Muscle layer of duodenum (tissue), 2 donors: ENCODE measurements around the gene PRKCZ.
A peak's percentile ranks its signal among the peaks of the same experiment; 100 is the strongest.

ENCODE experiments used
- H3K27ac ChIP-seq: one replicate; pipeline ENCODE4 v1.7.0; 2013; ENCODE audit warnings: mild to moderate bottlenecking, low read length
- H3K27me3 ChIP-seq: one replicate; pipeline ENCODE4 v1.7.0; 2013; ENCODE audit warnings: low read depth, mild to moderate bottlenecking, control low read depth, low read length
- H3K36me3 ChIP-seq, 2 donors: one replicate each; pipeline ENCODE4 v1.7.0; 2013; ENCODE audit warnings: low read length in 2 of 2, control low read depth in 1 of 2, mild to moderate bottlenecking in 1 of 2; ENCODE audit not compliant: insufficient read depth in 2 of 2, control insufficient read depth in 1 of 2
- H3K4me1 ChIP-seq, 2 donors: one replicate each; pipeline ENCODE4 v1.7.0; 2013; ENCODE audit warnings: low read length in 2 of 2, mild to moderate bottlenecking in 2 of 2, control low read depth in 1 of 2, moderate library complexity in 1 of 2; ENCODE audit not compliant: insufficient read depth in 2 of 2, control insufficient read depth in 1 of 2
- H3K4me3 ChIP-seq, 2 donors: one replicate each; pipeline ENCODE4 v1.7.0; 2013; ENCODE audit warnings: low read length in 2 of 2, low read depth in 1 of 2, mild to moderate bottlenecking in 1 of 2
- H3K9me3 ChIP-seq, 2 donors: one replicate each; pipeline ENCODE4 v1.7.0; 2013; ENCODE audit warnings: low read length in 2 of 2, control low read depth in 1 of 2, mild to moderate bottlenecking in 1 of 2; ENCODE audit not compliant: control insufficient read depth in 1 of 2
- donor health status: healthy.

The PRKCZ gene

GRCh38 chr1:2047749-2048729 lies 2.2 kb upstream of the PRKCZ start:
- no peaks in the 10 kb centered on the region for H3K9me3 ChIP-seq
- no peak overlapping the region for H3K4me3 ChIP-seq
- H3K27ac ChIP-seq = no peak overlapping the region
- no peaks in the 10 kb centered on the region for H3K36me3 ChIP-seq
- H3K27me3 ChIP-seq = peaks cover 20% of the 10 kb centered on the region
- peaks cover 0 to 27% of the 10 kb centered on the region in 2 donors for H3K4me1 ChIP-seq

- Histone ChIP-seq H3K4me3 (peak overlapping the region; percentile 39 to 65), H3K27ac (peak overlapping the region; percentile 8), H3K4me1 (peaks cover 0 to 27% of the 10 kb centered on the region in 2 donors), H3K9me3 (no peaks in the 10 kb centered on the region), H3K27me3 (peaks cover 20% of the 10 kb centered on the region), H3K36me3 (no peaks in the 10 kb centered on the region)
Measured at GRCh38 chr1:2049225-2049717, 940 bp upstream of the PRKCZ start.

- Histone ChIP-seq H3K27me3 (peaks cover 20% of the 10 kb centered on the region), H3K4me1 (peaks cover 0 to 16% of the 10 kb centered on the region in 2 donors), H3K9me3 (no peaks in the 10 kb centered on the region), H3K36me3 (no peaks in the 10 kb centered on the region), H3K27ac (no peak overlapping the region), H3K4me3 (peak overlapping the region; percentile 30 to 65)
Measured at GRCh38 chr1:2050461-2050792, 216 bp downstream of the PRKCZ start.

GRCh38 chr1:2050793-2051682 lies 827 bp downstream of the PRKCZ start:
- peak overlapping the region; percentile 30 to 65 for H3K4me3 ChIP-seq
- peaks cover 20% of the 10 kb centered on the region for H3K27me3 ChIP-seq
- H3K4me1 ChIP-seq = peaks cover 0 to 10% of the 10 kb centered on the region in 2 donors
- H3K27ac ChIP-seq = no peak overlapping the region
- no peaks in the 10 kb centered on the region for H3K36me3 ChIP-seq
- no peaks in the 10 kb centered on the region for H3K9me3 ChIP-seq

- peaks cover 20% of the 10 kb centered on the region for H3K27me3 ChIP-seq
- no peaks in the 10 kb centered on the region for H3K9me3 ChIP-seq
- no peaks in the 10 kb centered on the region for H3K36me3 ChIP-seq
- H3K27ac ChIP-seq = no peak overlapping the region
- H3K4me3 ChIP-seq = no peak overlapping the region
- H3K4me1 ChIP-seq = peaks cover 0 to 9% of the 10 kb centered on the region in 2 donors
Measured at GRCh38 chr1:2052054-2052679, 2.0 kb downstream of the PRKCZ start.

GRCh38 chr1:2052756-2053155 lies 2.5 kb downstream of the PRKCZ start:
- Histone ChIP-seq H3K4me1 (peaks cover 0 to 9% of the 10 kb centered on the region in 2 donors), H3K36me3 (no peaks in the 10 kb centered on the region), H3K4me3 (no peak overlapping the region), H3K27me3 (peaks cover 20% of the 10 kb centered on the region), H3K9me3 (no peaks in the 10 kb centered on the region), H3K27ac (no peak overlapping the region)

- Histone ChIP-seq H3K27ac (no peak overlapping the region), H3K36me3 (no peaks in the 10 kb centered on the region)
Measured at GRCh38 chr1:2053217-2053616, 3.0 kb downstream of the PRKCZ start.

GRCh38 chr1:2053784-2054376 lies 3.7 kb downstream of the PRKCZ start:
- no peak overlapping the region for H3K27ac ChIP-seq
- no peak overlapping the region for H3K4me3 ChIP-seq
- peaks cover 12% of the 10 kb centered on the region for H3K27me3 ChIP-seq
- no peaks in the 10 kb centered on the region for H3K36me3 ChIP-seq
- no peaks in the 10 kb centered on the region for H3K9me3 ChIP-seq
- peaks cover 0 to 9% of the 10 kb centered on the region in 2 donors for H3K4me1 ChIP-seq

More at GRCh38 chr1:2053217-2053616, 3.0 kb downstream of the PRKCZ start:
- peaks cover 0 to 9% of the 10 kb centered on the region in 2 donors for H3K4me1 ChIP-seq
- H3K9me3 ChIP-seq = no peaks in the 10 kb centered on the region
- no peak overlapping the region for H3K4me3 ChIP-seq
- peaks cover 17% of the 10 kb centered on the region for H3K27me3 ChIP-seq

GRCh38 chr1:2054560-2054959 lies 4.3 kb downstream of the PRKCZ start:
- Histone ChIP-seq H3K4me1 (peaks cover 0 to 5% of the 10 kb centered on the region in 2 donors), H3K36me3 (no peaks in the 10 kb centered on the region), H3K27ac (no peak overlapping the region), H3K9me3 (no peaks in the 10 kb centered on the region), H3K27me3 (peaks cover 6% of the 10 kb centered on the region), H3K4me3 (no peak overlapping the region)

- H3K27me3 ChIP-seq = peaks cover 5% of the 10 kb centered on the region
- H3K9me3 ChIP-seq = no peaks in the 10 kb centered on the region
- no peak overlapping the region for H3K27ac ChIP-seq
- H3K4me1 ChIP-seq = no peaks in the 10 kb centered on the region
- no peaks in the 10 kb centered on the region for H3K36me3 ChIP-seq
- H3K4me3 ChIP-seq = no peak overlapping the region
Measured at GRCh38 chr1:2055911-2056575, 5.8 kb downstream of the PRKCZ start.
